IPS DF 6.9 (cell line): ENCODE measurements around the gene PXK.
"Not testable (repeated sequence)": the region's sequence is repeated elsewhere in the genome, so short reads cannot be mapped to it uniquely, and the experiment has no call there.

Source experiments
- DNase-seq: peaks from one replicate; pipeline ENCODE4 v3.0.0-alpha.2; 2013; ENCODE audit warnings: low read depth, low spot score
- H3K27ac ChIP-seq: one replicate; pipeline ENCODE4 v1.5.1; 2013; ENCODE audit warnings: low read length, control low read depth
- H3K27me3 ChIP-seq: 2 replicates; pipeline ENCODE4 v1.6.1; 2013; ENCODE audit warnings: mild to moderate bottlenecking, low read length; ENCODE audit not compliant: control insufficient read depth, insufficient read depth
- H3K36me3 ChIP-seq: 2 replicates; pipeline ENCODE4 v1.6.1; 2013; ENCODE audit warnings: low read length; ENCODE audit not compliant: control insufficient read depth, insufficient read depth
- H3K4me1 ChIP-seq: 2 replicates; pipeline ENCODE4 v1.6.1; 2013; ENCODE audit warnings: low read length; ENCODE audit not compliant: control insufficient read depth, insufficient read depth
- H3K4me3 ChIP-seq: 2 replicates; pipeline ENCODE4 v1.5.1; 2013; ENCODE audit warnings: mild to moderate bottlenecking, low read length
- H3K9me3 ChIP-seq: 2 replicates; pipeline ENCODE4 v1.6.1; 2013; ENCODE audit warnings: low read length, inconsistent platforms; ENCODE audit not compliant: control insufficient read depth, insufficient read depth
- WGBS: extraction: QIAGEN DNeasy Blood & Tissue Kit; methylation state at CpG from one replicate; pipeline ENCODE4 v1.1.7; 2013; ENCODE audit warnings: mixed read lengths, missing lambda C conversion rate; ENCODE audit not compliant: insufficient read length, insufficient coverage; 5-methylcytosine and 5-hydroxymethylcytosine counted together

Gene PXK

GRCh38 chr3:58433400-58434167, 100.9 kb downstream of the PXK start, which contains the start of gene PDHB:
PDHB (minus strand) TSS chr3:58433832; CDS start chr3:58433809, 23 bp downstream.
- no CpG with 5 or more reads among the region's 67 CpGs for WGBS
- Histone ChIP-seq H3K27me3 (no peaks in the 10 kb centered on the region), H3K4me1 (no peaks in the 10 kb centered on the region; the same call in 1 of the 2 replicates), H3K9me3 (no peaks in the 10 kb centered on the region), H3K27ac (no peak within 1 kb of the TSS), H3K36me3 (peaks cover 16% of the 10 kb centered on the region; the same call in 1 of the 2 replicates), H3K4me3 (peak within 1 kb of the TSS; percentile 53)
- peak; percentile 71 for DNase-seq

DNA sequence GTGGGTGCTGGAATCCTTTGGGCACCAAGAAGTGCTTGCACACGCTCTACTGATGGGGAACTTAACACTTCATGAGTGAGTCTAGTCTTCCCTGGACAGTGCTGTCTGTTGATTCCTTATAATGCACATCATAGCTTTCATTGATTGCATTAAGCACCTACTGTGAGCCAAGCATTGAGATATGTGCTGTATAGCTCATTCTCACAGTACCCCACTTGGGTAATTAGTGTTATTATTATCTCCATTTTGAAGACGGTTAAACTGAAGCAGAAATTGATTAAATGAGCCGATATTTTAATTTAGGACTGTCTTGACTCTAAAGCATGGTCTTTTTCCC, 101.4 kb downstream of the PXK start:
- Histone ChIP-seq H3K36me3 (peaks cover 15% of the 10 kb centered on the region; the same call in 1 of the 2 replicates), H3K4me1 (no peaks in the 10 kb centered on the region; the same call in 1 of the 2 replicates), H3K9me3 (no peaks in the 10 kb centered on the region), H3K27me3 (no peaks in the 10 kb centered on the region), H3K27ac (no peak overlapping the region), H3K4me3 (no peak overlapping the region; the same call in 1 of the 2 replicates)
- DNase-seq, result no peak
- WGBS, result no CpG with 5 or more reads among the region's 3 CpGs

DNA sequence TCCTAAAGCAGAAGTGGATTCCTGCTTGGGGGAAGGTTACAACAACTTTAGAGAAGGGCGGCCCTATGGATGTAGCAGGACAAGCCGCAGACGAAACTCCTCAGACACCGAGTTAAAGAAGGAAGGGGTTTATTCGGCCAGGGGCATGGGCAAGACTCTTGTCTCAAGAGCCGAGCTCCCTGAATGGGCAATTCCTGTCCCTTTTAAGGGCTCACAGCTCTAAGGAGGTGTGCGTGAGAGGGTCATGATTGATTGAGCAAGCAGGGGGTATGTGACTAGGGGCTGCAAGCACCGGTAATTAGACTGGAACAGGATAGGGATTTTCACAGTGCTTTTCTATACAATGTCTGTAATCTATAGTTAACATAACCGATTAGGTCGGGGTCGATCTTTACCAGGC, 101.8 kb downstream of the PXK start:
- no peaks in the 10 kb centered on the region for H3K27me3 ChIP-seq
- no peak overlapping the region for H3K27ac ChIP-seq
- H3K4me3 ChIP-seq, result no peak overlapping the region
- no peaks in the 10 kb centered on the region for H3K9me3 ChIP-seq
- H3K36me3 ChIP-seq, result peaks cover 12% of the 10 kb centered on the region; the same call in 1 of the 2 replicates
- H3K4me1 ChIP-seq, result no peaks in the 10 kb centered on the region; the same call in 1 of the 2 replicates
- WGBS, result no CpG with 5 or more reads among the region's 11 CpGs
- DNase-seq, result no peak

GRCh38 chr3:58434990-58435389, 102.3 kb downstream of the PXK start:
- WGBS, result no CpG with 5 or more reads among the region's 1 CpG
- peaks cover 9% of the 10 kb centered on the region; the same call in 1 of the 2 replicates for H3K36me3 ChIP-seq
- no peaks in the 10 kb centered on the region for H3K27me3 ChIP-seq
- no peaks in the 10 kb centered on the region for H3K9me3 ChIP-seq
- H3K4me1 ChIP-seq, result no peaks in the 10 kb centered on the region; the same call in 1 of the 2 replicates
- DNase-seq, result peak; percentile 83
- H3K4me3 ChIP-seq, result no peak overlapping the region
- H3K27ac ChIP-seq, result no peak overlapping the region

GRCh38 chr3:58437276-58437675, 104.6 kb downstream of the PXK start:
- not testable (repeated sequence) for H3K36me3 ChIP-seq, H3K27ac ChIP-seq, H3K4me3 ChIP-seq, DNase-seq, H3K27me3 ChIP-seq, H3K4me1 ChIP-seq, H3K9me3 ChIP-seq
- WGBS, result no CpG with 5 or more reads among the region's 8 CpGs

- H3K36me3 ChIP-seq, H3K9me3 ChIP-seq, H3K27me3 ChIP-seq, H3K4me3 ChIP-seq, H3K4me1 ChIP-seq, H3K27ac ChIP-seq, DNase-seq: not testable (repeated sequence)
- WGBS, result no CpG with 5 or more reads among the region's 6 CpGs
Observed at GRCh38 chr3:58440996-58441355, 108.3 kb downstream of the PXK start.

DNA sequence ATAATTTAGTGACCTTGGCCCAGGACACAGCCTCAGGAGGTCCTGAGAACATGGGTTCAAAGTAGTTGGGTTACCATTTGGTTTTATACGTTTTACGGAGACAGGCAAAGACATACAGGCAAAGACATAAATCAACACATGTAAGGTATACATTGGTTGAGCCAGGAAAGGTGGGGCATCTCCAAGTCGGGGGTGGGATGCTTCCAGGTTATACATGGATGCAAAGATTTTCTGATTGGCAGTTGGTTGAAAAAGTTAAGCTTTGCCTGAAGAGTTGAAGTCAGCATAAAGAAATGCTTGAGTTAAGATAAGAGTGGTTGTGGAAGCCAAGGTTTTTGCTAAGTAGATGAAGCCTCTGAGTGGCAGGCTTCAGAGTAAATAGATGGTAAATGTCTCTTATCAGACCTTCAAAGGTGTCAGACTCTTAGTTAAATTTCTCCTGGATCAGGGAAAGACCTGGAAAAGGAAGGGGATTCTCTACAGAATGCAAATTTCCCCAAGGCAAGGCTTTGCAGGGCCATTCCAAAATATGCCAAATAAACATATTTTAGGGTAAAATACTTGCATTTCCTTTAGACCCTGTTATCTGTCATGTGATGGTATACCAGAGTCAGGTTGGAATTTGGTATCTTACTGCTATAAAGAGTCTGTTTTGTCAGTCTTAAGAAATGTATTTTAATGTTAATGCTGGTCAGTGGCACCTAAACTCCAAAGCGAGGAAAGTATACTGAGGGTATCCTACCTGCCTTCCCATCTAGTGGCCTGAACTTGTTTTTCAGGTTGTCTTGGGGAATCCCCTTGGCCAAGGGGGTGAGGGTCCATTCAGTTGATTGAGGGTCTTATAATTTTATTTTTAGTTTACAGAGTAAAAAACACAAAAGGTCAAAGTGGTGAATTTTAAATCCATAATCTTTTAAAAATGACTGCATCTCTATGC, 109.1 kb downstream of the PXK start:
- DNase-seq, result no peak
- Histone ChIP-seq H3K27me3 (no peaks in the 10 kb centered on the region), H3K9me3 (no peaks in the 10 kb centered on the region), H3K4me3 (no peak overlapping the region), H3K36me3 (no peaks in the 10 kb centered on the region), H3K27ac (no peak overlapping the region), H3K4me1 (peaks cover 2% of the 10 kb centered on the region; the same call in 1 of the 2 replicates)
- WGBS, result no CpG with 5 or more reads among the region's 4 CpGs

- Histone ChIP-seq H3K36me3 (no peaks in the 10 kb centered on the region), H3K27me3 (no peaks in the 10 kb centered on the region), H3K27ac (no peak overlapping the region), H3K4me3 (no peak overlapping the region), H3K9me3 (no peaks in the 10 kb centered on the region), H3K4me1 (no peaks in the 10 kb centered on the region)
- no CpG with 5 or more reads among the region's 1 CpG for WGBS
- no peak for DNase-seq
Observed at GRCh38 chr3:58452176-58452575, 119.5 kb downstream of the PXK start.

DNA sequence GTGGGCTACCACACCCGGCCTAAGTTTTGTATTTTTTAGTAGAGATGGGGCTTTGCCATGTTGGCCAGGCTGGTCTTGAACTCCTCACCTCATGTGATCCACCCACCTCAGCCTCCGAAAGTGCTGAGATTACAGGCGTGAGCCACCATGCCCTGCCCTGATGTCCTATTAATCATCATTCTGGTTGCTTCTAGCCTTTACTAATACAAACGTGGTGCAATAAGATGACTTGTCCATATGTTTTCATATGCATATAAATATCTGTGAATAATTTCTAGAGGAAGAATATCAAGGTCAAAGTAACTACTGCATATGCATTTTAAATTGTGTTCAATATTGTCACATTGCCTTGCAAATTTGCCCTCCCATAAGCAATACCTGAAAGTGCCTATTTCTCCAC, 126.5 kb downstream of the PXK start:
- WGBS, result no CpG with 5 or more reads among the region's 4 CpGs

DNA sequence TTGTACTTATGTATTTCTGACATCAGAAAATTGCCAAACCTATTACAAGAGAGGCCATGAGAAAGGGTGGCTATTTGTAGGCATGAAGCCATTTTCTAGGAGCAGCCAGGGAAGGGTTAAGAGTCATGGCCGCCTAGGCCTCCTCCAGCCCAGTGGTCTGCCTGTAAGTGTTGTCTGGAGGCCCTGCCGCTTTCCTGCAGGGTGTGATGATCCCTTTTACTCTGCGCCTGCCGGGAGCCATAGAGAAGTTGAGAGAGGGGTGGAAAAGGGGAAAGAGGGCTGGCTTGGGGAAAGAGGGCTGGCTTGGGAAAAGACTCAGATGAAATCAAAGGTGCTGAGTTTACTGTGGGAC, 130.1 kb downstream of the PXK start:
- Histone ChIP-seq H3K4me3 (no peak overlapping the region), H3K4me1 (no peaks in the 10 kb centered on the region; the same call in 1 of the 2 replicates), H3K27me3 (no peaks in the 10 kb centered on the region), H3K36me3 (no peaks in the 10 kb centered on the region), H3K27ac (no peak overlapping the region), H3K9me3 (no peaks in the 10 kb centered on the region)
- no peak for DNase-seq
- no CpG with 5 or more reads among the region's 4 CpGs for WGBS

More for the DNA sequence above, 126.5 kb downstream of the PXK start:
- H3K4me1 ChIP-seq, result no peaks in the 10 kb centered on the region; the same call in 1 of the 2 replicates
- H3K4me3 ChIP-seq, result no peak overlapping the region
- no peaks in the 10 kb centered on the region for H3K27me3 ChIP-seq
- H3K36me3 ChIP-seq, result no peaks in the 10 kb centered on the region
- no peak overlapping the region for H3K27ac ChIP-seq
- no peaks in the 10 kb centered on the region for H3K9me3 ChIP-seq
- no peak for DNase-seq
